Heart left ventricle (tissue), 13 donors: ENCODE measurements around the gene COLEC12.

Source experiments
- POLR2A ChIP-seq, 2 donors: fragments of 450-650 bp; IDR thresholded peaks; one replicate each; pipeline ENCODE4 v1.6.1; 2017; ENCODE audit warnings: antibody characterized with exemption in 2 of 2, mild to moderate bottlenecking in 2 of 2, moderate library complexity in 2 of 2
- TF ChIP-seq, protein P1 (sequence below), 12 donors: fragments of 200-600 bp; sonication (generic) in 4 of 12; IDR thresholded peaks; one replicate each; pipeline versions ENCODE4 v1.5.0 to v1.8.0; 2018 to 2022; ENCODE audit warnings: antibody characterized with exemption in 12 of 12, mild to moderate bottlenecking in 5 of 12
- donor health status: ischemic (EF 13 %, LVEDD 7.1; RV severe dilation, severe dysfunction).
- donor health status: DM: no; HTN: yes; CAD: no.
- donor health status: DM: no; HTN: no; CAD: no.
- donor health status: ischemic (EF 25% LVEDD 6.9; RV normal size, moderate dysfunction).
- donor health status: ischemic (EF 25% LVEDD 5.7; RV mildly dilated, moderate dysfunction).
- donor health status: ischemic (EF 35%, LVEDD 5.7; RV mildly dilated, moderate dysfunction).
- donor health status: nonischemic (EF 11% LVEDD 7.7; RV severe dilation, severe dysfunction).
- donor health status: DM: yes; HTN: yes; CAD: no.
- donor health status: PGD.
- donor health status: ischemic (EF 29% LVEDD 5.4; RV normal size, mild dysfunction).
- donor health status: nonischemic (EF 23%, LVEDD 6.1; RV moderate dilation, normal function).

DNA sequence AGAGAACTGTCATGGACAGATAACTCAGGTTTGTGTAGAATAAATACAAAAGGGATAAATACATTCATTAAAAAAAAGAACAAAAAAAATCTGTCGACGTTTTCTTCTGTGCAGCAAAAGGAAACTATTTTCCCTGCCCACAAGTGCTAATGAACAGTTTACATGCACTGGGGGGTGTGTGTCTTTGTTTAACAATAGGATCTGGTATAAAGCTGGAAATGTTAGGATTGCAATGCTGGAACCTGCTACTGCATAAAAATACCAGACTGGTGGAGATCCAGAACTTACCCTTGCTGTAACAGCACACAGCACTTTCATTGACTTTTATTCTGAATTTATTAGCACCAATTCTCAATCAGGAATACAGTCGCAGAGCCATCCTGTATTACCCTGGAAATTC, 148.1 kb downstream of the COLEC12 start:
- TF ChIP-seq, protein P1, sequence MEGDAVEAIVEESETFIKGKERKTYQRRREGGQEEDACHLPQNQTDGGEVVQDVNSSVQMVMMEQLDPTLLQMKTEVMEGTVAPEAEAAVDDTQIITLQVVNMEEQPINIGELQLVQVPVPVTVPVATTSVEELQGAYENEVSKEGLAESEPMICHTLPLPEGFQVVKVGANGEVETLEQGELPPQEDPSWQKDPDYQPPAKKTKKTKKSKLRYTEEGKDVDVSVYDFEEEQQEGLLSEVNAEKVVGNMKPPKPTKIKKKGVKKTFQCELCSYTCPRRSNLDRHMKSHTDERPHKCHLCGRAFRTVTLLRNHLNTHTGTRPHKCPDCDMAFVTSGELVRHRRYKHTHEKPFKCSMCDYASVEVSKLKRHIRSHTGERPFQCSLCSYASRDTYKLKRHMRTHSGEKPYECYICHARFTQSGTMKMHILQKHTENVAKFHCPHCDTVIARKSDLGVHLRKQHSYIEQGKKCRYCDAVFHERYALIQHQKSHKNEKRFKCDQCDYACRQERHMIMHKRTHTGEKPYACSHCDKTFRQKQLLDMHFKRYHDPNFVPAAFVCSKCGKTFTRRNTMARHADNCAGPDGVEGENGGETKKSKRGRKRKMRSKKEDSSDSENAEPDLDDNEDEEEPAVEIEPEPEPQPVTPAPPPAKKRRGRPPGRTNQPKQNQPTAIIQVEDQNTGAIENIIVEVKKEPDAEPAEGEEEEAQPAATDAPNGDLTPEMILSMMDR (IDR thresholded peaks at IDR 0.05), result no peak
- TF ChIP-seq POLR2A (IDR thresholded peaks at IDR 0.05), result no peak
